HepG2 (cell line): Measurements from ENCODE around the gene FKBP1A. TPM values are rescaled to one million over a fixed set of nuclear protein-coding genes. Genes with fewer than 3 reads are reported as not detected.
A peak's percentile ranks its signal among the peaks of the same experiment; 100 is the strongest.

Source experiments
- FOXA3 ChIP-seq: IDR thresholded peaks from 2 replicates; pipeline ENCODE4 v1.6.1; 2016; ENCODE audit warnings: missing genetic modification reagents, missing compliant biosample characterization
- GMEB2 ChIP-seq: IDR thresholded peaks from 2 replicates; pipeline ENCODE4 v1.6.1; 2016; ENCODE audit warnings: missing biosample characterization, missing genetic modification reagents, low read depth
- GZF1 ChIP-seq: sonication (generic); formaldehyde crosslinking; IDR thresholded peaks from 2 replicates; pipeline ENCODE4 v1.5.1; 2020; ENCODE audit warnings: mild to moderate bottlenecking, missing genetic modification reagents
- IKZF4 ChIP-seq: sonication (generic); formaldehyde crosslinking; IDR thresholded peaks from 2 replicates; pipeline ENCODE4 v1.5.1; 2020; ENCODE audit warnings: borderline replicate concordance, mild to moderate bottlenecking, low read depth, missing genetic modification reagents; ENCODE audit errors: not compliant biosample characterization
- KLF12 ChIP-seq: sonication (generic); formaldehyde crosslinking; IDR thresholded peaks from 2 replicates; pipeline ENCODE4 v1.4.0; 2020; ENCODE audit warnings: missing genetic modification reagents, borderline replicate concordance
- MEIS2 ChIP-seq: sonication (generic); formaldehyde crosslinking; IDR thresholded peaks from 2 replicates; pipeline ENCODE4 v1.9.0; 2021; ENCODE audit warnings: mild to moderate bottlenecking, missing genetic modification reagents
- PAXIP1 ChIP-seq: sonication (generic); formaldehyde crosslinking; conservative IDR thresholded peaks from 2 replicates; pipeline ENCODE4 v1.4.0; 2020; ENCODE audit warnings: mild to moderate bottlenecking, missing genetic modification reagents, moderate library complexity
- PRDM15 ChIP-seq: sonication (generic); formaldehyde crosslinking; IDR thresholded peaks from 2 replicates; pipeline ENCODE4 v1.4.0; 2020; ENCODE audit warnings: missing genetic modification reagents
- PTBP1 ChIP-seq: fragments of 200-400 bp; formaldehyde crosslinking; IDR thresholded peaks from 2 replicates; pipeline ENCODE4 v1.6.1; 2018; ENCODE audit warnings: low read length, low read depth; ENCODE audit not compliant: poor library complexity, severe bottlenecking
- RFXAP ChIP-seq: sonication (generic); formaldehyde crosslinking; IDR thresholded peaks from 2 replicates; pipeline ENCODE4 v1.4.0; 2020; ENCODE audit warnings: missing genetic modification reagents, borderline replicate concordance
- THAP8 ChIP-seq: sonication (generic); formaldehyde crosslinking; IDR thresholded peaks from 2 replicates; pipeline ENCODE4 v1.5.1; 2020; ENCODE audit warnings: missing genetic modification reagents, mild to moderate bottlenecking, borderline replicate concordance
- THYN1 ChIP-seq: sonication (generic); formaldehyde crosslinking; IDR thresholded peaks from 2 replicates; pipeline ENCODE4 v1.8.1; 2023; ENCODE audit warnings: low read depth, mild to moderate bottlenecking, moderate library complexity, missing genetic modification reagents, borderline replicate concordance
- ZBTB42 ChIP-seq: sonication (generic); formaldehyde crosslinking; IDR thresholded peaks from 2 replicates; pipeline ENCODE4 v1.5.0; 2020; ENCODE audit warnings: mild to moderate bottlenecking, missing genetic modification reagents
- ZFP82 ChIP-seq: sonication (generic); formaldehyde crosslinking; IDR thresholded peaks from 2 replicates; pipeline ENCODE4 v1.5.1; 2020; ENCODE audit warnings: mild to moderate bottlenecking, missing genetic modification reagents, borderline replicate concordance
- ZMYM2 ChIP-seq: sonication (generic); formaldehyde crosslinking; IDR thresholded peaks from 2 replicates; pipeline ENCODE4 v1.8.0; 2022; ENCODE audit warnings: mild to moderate bottlenecking, missing genetic modification reagents
- ZNF230 ChIP-seq: sonication (generic); formaldehyde crosslinking; IDR thresholded peaks from 2 replicates; pipeline ENCODE4 v1.4.0; 2020; ENCODE audit warnings: mild to moderate bottlenecking, missing genetic modification reagents
- ZNF232 ChIP-seq: sonication (generic); formaldehyde crosslinking; IDR thresholded peaks from 2 replicates; pipeline ENCODE4 v1.4.0; 2020; ENCODE audit warnings: missing genetic modification reagents, borderline replicate concordance
- ZNF543 ChIP-seq: sonication (generic); formaldehyde crosslinking; IDR thresholded peaks from 2 replicates; pipeline ENCODE4 v1.4.0; 2020; ENCODE audit warnings: mild to moderate bottlenecking, missing genetic modification reagents
- ZNF780A ChIP-seq: sonication (generic); formaldehyde crosslinking; IDR thresholded peaks from 2 replicates; pipeline ENCODE4 v1.8.0; 2022; ENCODE audit warnings: mild to moderate bottlenecking, missing genetic modification reagents, moderate library complexity
- ZSCAN25 ChIP-seq: sonication (generic); formaldehyde crosslinking; IDR thresholded peaks from 2 replicates; pipeline ENCODE4 v1.8.0; 2022; ENCODE audit warnings: mild to moderate bottlenecking, missing genetic modification reagents
- polyA plus RNA-seq, 8 experiments: library from polyadenylated mRNA; depleted of rRNA in 3 of 8; stranded (reverse) in 7 of 8; unstranded in 1 of 8; fragments of >200 nt; fragmentation: Illumina TruSeq in 4 of 8; extraction: Trizol in 4 of 8; gene quantifications; 2 replicates each; pipeline versions ENCODE4 v1.2.1 to v1.2.3, GENCODE V29; 2011 to 2016; ENCODE audit warnings: low read depth in 4 of 8, missing spikeins in 1 of 8, mixed read lengths in 1 of 8; ENCODE audit not compliant: insufficient read depth in 1 of 8
- total RNA-seq, 5 experiments: library from RNA; depleted of rRNA; stranded (reverse); fragments of >200 nt; fragmentation: Illumina TruSeq; extraction: Trizol; gene quantifications; 2 replicates each; pipeline ENCODE4 v1.2.3, GENCODE V29; 2016; ENCODE audit warnings: low read depth in 1 of 5

Gene FKBP1A
- total and polyA plus RNA-seq, 2 of the 13 experiments (the other 11 are each of a cell fraction or from before 2014, with no cell fraction given), result 119 to 468 TPM

GRCh38 chr20:1415667-1416468 lies 23.0 kb upstream of the FKBP1A start (continued):
- TF ChIP-seq ZNF232 (CRISPR knock-in tag) (no peak), ZNF780A (no peak), IKZF4 (CRISPR knock-in tag) (no peak), THYN1 (CRISPR knock-in tag) (no peak), ZSCAN25 (CRISPR knock-in tag) (no peak), GZF1 (CRISPR knock-in tag) (no peak), ZBTB42 (CRISPR knock-in tag) (no peak), ZFP82 (CRISPR knock-in tag) (no peak), RFXAP (CRISPR knock-in tag) (no peak), GMEB2 (CRISPR knock-in tag) (0 out of 2 replicates have a peak, but pooled peaks have one; percentile 42), ZNF230 (CRISPR knock-in tag) (no peak), PTBP1 (no peak), ZMYM2 (peak; percentile 99), KLF12 (CRISPR knock-in tag) (no peak), PAXIP1 (CRISPR knock-in tag) (peak; percentile 46; the same call in 1 of the 2 replicates), FOXA3 (CRISPR knock-in tag) (peak; percentile 82), MEIS2 (no peak), ZNF543 (no peak), THAP8 (CRISPR knock-in tag) (no peak), PRDM15 (CRISPR knock-in tag) (no peak)
